NT2/D1 (cell line): Measurements from ENCODE around the gene CACNG5.

Source experiments
- YY1 ChIP-seq: IDR thresholded peaks from 2 replicates; pipeline ENCODE4 v1.6.1; 2011; ENCODE audit not compliant: insufficient read length, insufficient read depth
- ZNF274 ChIP-seq: IDR thresholded peaks from 2 replicates; pipeline ENCODE4 v1.6.1; 2011; ENCODE audit warnings: mild to moderate bottlenecking, low read depth, low read length

GRCh38 chr17:66898536-66898935 is 63.6 kb downstream of the CACNG5 start:
- TF ChIP-seq ZNF274 (no peak), YY1 (no peak)
